AG09319 (cell line): ENCODE measurements around the gene TTC9.
"Not testable (repeated sequence)": the region's sequence is repeated elsewhere in the genome, so short reads cannot be mapped to it uniquely, and the experiment has no call there.

Experiments
- DNase-seq: peaks from one replicate; pipeline ENCODE4 v3.0.0-alpha.2; 2010; ENCODE audit warnings: low read depth; ENCODE audit errors: extremely low read depth
- CTCF ChIP-seq: IDR thresholded peaks from 2 replicates; pipeline ENCODE4 v1.5.1; 2011; ENCODE audit warnings: low read depth, mild to moderate bottlenecking, inconsistent platforms, low read length, moderate library complexity

The TTC9 gene

GRCh38 chr14:70699646-70700045 is 57.9 kb downstream of the TTC9 start:
- DNase-seq: no peak
- TF ChIP-seq CTCF: no peak

GRCh38 chr14:70700955-70701585 is 59.4 kb downstream of the TTC9 start:
- no peak for TF ChIP-seq CTCF
- DNase-seq: no peak

GRCh38 chr14:70701610-70702009 is 59.9 kb downstream of the TTC9 start:
- no peak for TF ChIP-seq CTCF

GRCh38 chr14:70702161-70702560 is 60.4 kb downstream of the TTC9 start:
- no peak for TF ChIP-seq CTCF
- no peak for DNase-seq

More at GRCh38 chr14:70701610-70702009, 59.9 kb downstream of the TTC9 start:
- no peak for DNase-seq

- not testable (repeated sequence) for DNase-seq
Observed at GRCh38 chr14:70703621-70704168, 62.0 kb downstream of the TTC9 start.

GRCh38 chr14:70704960-70705359 is 63.2 kb downstream of the TTC9 start:
- TF ChIP-seq CTCF: no peak

GRCh38 chr14:70706177-70706576 is 64.5 kb downstream of the TTC9 start:
- DNase-seq: no peak
- no peak for TF ChIP-seq CTCF

More at GRCh38 chr14:70704960-70705359, 63.2 kb downstream of the TTC9 start:
- DNase-seq: no peak
